K562 (cell line): ENCODE measurements around the gene CLSTN2. TPM values are rescaled to one million over a fixed set of nuclear protein-coding genes. Genes with fewer than 3 reads are reported as not detected.

Source experiments
- ATAC-seq: fragments of 200-7000 bp; cut with Tn5 transposase; 3 replicates; pipeline ENCODE4 v1.9.1; 2020; ENCODE audit warnings: moderate library complexity
- BruUV-seq: library from RNA; stranded (reverse); fragments of 400-500 nt; replicated peaks from 2 replicates; lab custom pipeline; 2021; lab: Mats Ljungman, UMichigan
- CTCF ChIA-PET: fragments of 300-600 bp; formaldehyde crosslinking; extraction: SDS; loops from one replicate; lab custom pipeline; 2021; ENCODE audit warnings: low intra/inter-chr PET ratio; lab: Yijun Ruan, JAX
- POLR2A ChIA-PET: fragments of 300-600, 350-650 bp; sonication (Branson Sonifier 250); formaldehyde crosslinking; extraction: SDS; loops from one replicate; lab custom pipeline; 2021; ENCODE audit warnings: antibody characterized with exemption, inconsistent platforms; lab: Yijun Ruan, JAX
- DNase-seq, 4 experiments: peaks; one replicate each; pipeline versions ENCODE4 v3.0.0 to v3.0.0-alpha.2; 2011 to 2018; ENCODE audit warnings: low spot score in 3 of 4, mixed read lengths in 3 of 4; ENCODE audit errors: extremely low read depth in 1 of 4
- FAIRE-seq: peaks from 2 replicates; lab custom pipeline; 2011; peaks lifted over from hg19 to GRCh38; lab: Jason Lieb, UNC
- H2AFZ ChIP-seq: 2 replicates; pipeline ENCODE4 v1.6.0; 2011; ENCODE audit warnings: low read depth, low read length, control low read depth, inconsistent platforms
- H3K27ac ChIP-seq: fragments of 200-600 bp; 3 replicates; pipeline ENCODE4 v1.8.0; 2011; ENCODE audit warnings: low read depth, mild to moderate bottlenecking, control low read depth, inconsistent platforms, low read length, moderate library complexity, mixed read lengths; ENCODE audit errors: extremely low read depth
- H3K27me3 ChIP-seq, 2 experiments: fragments of 300-600 bp in 1 of 2; 2 replicates in 1 of 2; 3 replicates in 1 of 2; pipeline versions ENCODE4 v1.6.0 to v1.8.0; 2011; ENCODE audit warnings: inconsistent platforms in 2 of 2, low read length in 2 of 2, mild to moderate bottlenecking in 1 of 2, mixed read lengths in 1 of 2, moderate library complexity in 1 of 2; ENCODE audit not compliant: control insufficient read depth in 2 of 2, insufficient read depth in 2 of 2
- H3K36me3 ChIP-seq: fragments of 300-600 bp; 3 replicates; pipeline ENCODE4 v1.8.0; 2011; ENCODE audit warnings: mild to moderate bottlenecking, low read length, inconsistent platforms; ENCODE audit not compliant: control insufficient read depth, insufficient read depth
- H3K4me1 ChIP-seq, 2 experiments: fragments of 200-600 bp in 1 of 2; replicated peaks in 1 of 2; 2 replicates in 1 of 2; 3 replicates in 1 of 2; pipeline versions ENCODE4 v1.5.1 to v1.8.0; 2011; ENCODE audit warnings: inconsistent platforms in 2 of 2, low read length in 2 of 2, mild to moderate bottlenecking in 1 of 2, mixed read lengths in 1 of 2, moderate library complexity in 1 of 2; ENCODE audit not compliant: control insufficient read depth in 2 of 2, insufficient read depth in 2 of 2
- H3K4me2 ChIP-seq: 2 replicates; pipeline ENCODE4 v1.6.1; 2011; ENCODE audit warnings: low read length, control low read depth, inconsistent platforms, mixed read lengths; ENCODE audit not compliant: insufficient read depth
- H3K4me3 ChIP-seq: fragments of 200-600 bp; sonication (generic), shearing (Covaris generic); 2 replicates; pipeline ENCODE4 v1.5.1; 2016; ENCODE audit warnings: control low read depth, inconsistent platforms
- H3K79me2 ChIP-seq: fragments of 200-600 bp; 3 replicates; pipeline ENCODE4 v1.8.0; 2011; ENCODE audit warnings: low read length, inconsistent platforms; ENCODE audit not compliant: control insufficient read depth, insufficient read depth
- H3K9ac ChIP-seq, 2 experiments: 2 replicates each; pipeline versions ENCODE4 v1.6.0 to v1.6.1; 2011; ENCODE audit warnings: low read depth in 2 of 2, low read length in 2 of 2, control low read depth in 1 of 2, inconsistent platforms in 1 of 2, mild to moderate bottlenecking in 1 of 2, mixed read lengths in 1 of 2; ENCODE audit not compliant: insufficient read depth in 1 of 2
- H3K9me1 ChIP-seq: one replicate; pipeline ENCODE4 v1.6.0; 2011; ENCODE audit warnings: inconsistent platforms, mild to moderate bottlenecking, low read length, moderate library complexity; ENCODE audit not compliant: control insufficient read depth, insufficient read depth
- H3K9me3 ChIP-seq: replicated peaks from 2 replicates; pipeline ENCODE4 v1.5.1; 2011; ENCODE audit warnings: low read depth, low read length, inconsistent platforms; ENCODE audit not compliant: control insufficient read depth, insufficient read depth
- H4K20me1 ChIP-seq: replicated peaks from 2 replicates; pipeline ENCODE4 v1.6.1; 2011; ENCODE audit warnings: low read length, inconsistent platforms, mixed read lengths; ENCODE audit not compliant: control insufficient read depth, insufficient read depth
- ATF7 ChIP-seq: fragments of 450-650 bp; IDR thresholded peaks from 2 replicates; pipeline ENCODE4 v1.7.1; 2014; ENCODE audit warnings: mild to moderate bottlenecking, moderate library complexity
- MCM2 ChIP-seq: fragments of 450-650 bp; IDR thresholded peaks from 2 replicates; pipeline ENCODE4 v1.6.1; 2017; ENCODE audit warnings: low read depth, mild to moderate bottlenecking
- MED1 ChIP-seq: sonication (generic); formaldehyde crosslinking; IDR thresholded peaks from 2 replicates; pipeline ENCODE4 v1.8.1; 2023; ENCODE audit warnings: missing genetic modification reagents, borderline replicate concordance
- MIER1 ChIP-seq: fragments of 450-650 bp; IDR thresholded peaks from 2 replicates; pipeline ENCODE4 v1.6.1; 2016; ENCODE audit warnings: antibody characterized with exemption, mild to moderate bottlenecking, low read depth
- NFATC3 ChIP-seq: fragments of 450-650 bp; IDR thresholded peaks from 2 replicates; pipeline ENCODE4 v1.6.1; 2017; ENCODE audit warnings: mild to moderate bottlenecking
- NR1H2 ChIP-seq: sonication (generic); formaldehyde crosslinking; IDR thresholded peaks from 2 replicates; pipeline ENCODE4 v1.4.0; 2020; ENCODE audit warnings: mild to moderate bottlenecking, missing genetic modification reagents
- PHTF2 ChIP-seq: fragments of 250-450 bp; sonication (Bioruptor Pico); IDR thresholded peaks from 2 replicates; pipeline ENCODE4 v1.5.0; 2021; ENCODE audit warnings: mild to moderate bottlenecking
- TEAD2 ChIP-seq: fragments of 450-650 bp; IDR thresholded peaks from 2 replicates; pipeline ENCODE4 v1.6.1; 2016; ENCODE audit warnings: missing genetic modification characterization, control low read depth, missing compliant biosample characterization
- TGIF2 ChIP-seq: sonication (generic); formaldehyde crosslinking; IDR thresholded peaks from 2 replicates; pipeline ENCODE4 v1.8.1; 2022; ENCODE audit warnings: mild to moderate bottlenecking, missing genetic modification reagents, moderate library complexity
- ZC3H8 ChIP-seq: fragments of 450-650 bp; IDR thresholded peaks from 2 replicates; pipeline ENCODE4 v1.6.1; 2017
- WGBS: fragments of 100-300 bp; shearing (Covaris generic); methylation state at CpG from one replicate; pipeline ENCODE4 v1.1.6; 2016; ENCODE audit warnings: low coverage, mixed read lengths; ENCODE audit not compliant: insufficient coverage; ENCODE audit errors: missing lambda C conversion rate; 5-methylcytosine and 5-hydroxymethylcytosine counted together
- in situ Hi-C: fragments of 300-500 bp; cut with MboI; formaldehyde crosslinking; loops from 4 replicates; pipeline ENCODE4 v1.15.0; 2018; ENCODE audit warnings: inconsistent platforms, mixed read lengths
- intact Hi-C: fragments of 100-400 bp; cut with micrococcal nuclease; formaldehyde crosslinking; loops from 2 replicates; pipeline ENCODE4 v1.14.2; 2022
- polyA plus RNA-seq, 8 experiments: library from polyadenylated mRNA; depleted of rRNA in 4 of 8; stranded (reverse) in 5 of 8; unstranded in 3 of 8; fragments of >200 nt; fragmentation: Nextera tagmentation in 2 of 8; fragmentation: Illumina TruSeq in 1 of 8; extraction: Ambion mirVana in 2 of 8; extraction: Trizol in 1 of 8; gene quantifications; 2 replicates each; pipeline versions ENCODE4 v1.2.1 to v1.2.3, GENCODE V29; 2011 to 2014; ENCODE audit warnings: inconsistent platforms in 1 of 8, missing spikeins in 1 of 8
- total RNA-seq, 7 experiments: library from RNA; depleted of rRNA in 6 of 7; stranded (reverse); fragments of >200 nt in 6 of 7; fragmentation: Illumina TruSeq in 2 of 7; extraction: Trizol in 2 of 7; gene quantifications; 2 replicates each; pipeline versions ENCODE4 v1.2.1 to v1.2.3, GENCODE V29; 2011 to 2021; ENCODE audit warnings: low replicate concordance in 1 of 7

The CLSTN2 gene
- total and polyA plus RNA-seq, 9 of the 15 experiments (the other 6 are each of a cell fraction or from before 2014, with no cell fraction given): 0.02 to 0.04 (median 0.04) TPM; not detected in 6

DNA sequence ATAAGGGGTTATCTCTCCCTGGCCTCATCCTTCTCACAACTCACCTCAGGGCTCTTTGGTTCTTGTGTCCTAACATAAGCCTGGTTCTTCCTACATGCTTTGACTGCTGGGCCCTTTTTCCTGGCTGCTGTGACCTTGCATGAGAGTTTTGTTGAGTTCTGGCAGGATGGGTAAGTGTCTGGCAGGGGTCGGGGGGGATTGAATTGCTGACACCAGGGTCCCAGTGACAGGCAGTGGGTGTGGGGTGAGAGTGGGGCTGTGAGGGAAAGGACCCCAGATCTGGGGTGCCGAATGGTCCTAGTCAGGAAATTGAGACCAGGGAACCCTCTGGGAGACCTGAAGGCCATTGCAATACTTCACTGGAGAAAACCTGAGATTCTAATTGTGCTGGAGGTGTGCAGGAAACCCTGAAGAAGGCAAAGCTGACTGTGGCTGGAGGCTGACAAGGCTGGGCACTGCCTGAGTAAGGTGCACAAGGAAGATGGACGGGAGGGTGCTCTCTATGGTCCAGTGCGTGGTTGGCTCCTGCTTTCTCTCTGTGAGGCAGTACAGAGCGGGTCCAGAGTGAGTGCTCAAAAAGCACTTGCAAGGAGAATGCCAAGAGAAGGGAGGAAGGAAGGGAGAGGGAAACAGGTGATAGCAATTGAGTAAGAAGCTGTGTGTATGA, 76.8 kb downstream of the CLSTN2 start (continued):
- TF ChIP-seq MCM2 (no peak), MED1 (CRISPR knock-in tag) (no peak), TGIF2 (no peak)

- DNase-seq (no peak), FAIRE-seq (no peak), ATAC-seq (no peak)
- POLR2A ChIA-PET: no interaction called here
- no peak overlapping the region for H3K4me3 ChIP-seq
- H4K20me1 ChIP-seq: no peaks in the 10 kb centered on the region
- H3K27me3 ChIP-seq: peaks cover 0 to 9% of the 10 kb centered on the region in 2 experiments; a peak in 2 of 5 replicates
- no peaks in the 10 kb centered on the region for H3K79me2 ChIP-seq
- no peak overlapping the region for H3K27ac ChIP-seq
- H3K9me1 ChIP-seq: no peaks in the 10 kb centered on the region
- CTCF ChIA-PET: no interaction called here
- H3K4me2 ChIP-seq: no peak overlapping the region
- WGBS: 0% methylated on average over 5 of the region's 5 CpGs
- in situ Hi-C loops (no loop called here), intact Hi-C loops (no loop called here)
- TF ChIP-seq NFATC3 (no peak), PHTF2 (no peak), TEAD2 (tag) (no peak), ATF7 (no peak), MIER1 (no peak), ZC3H8 (no peak), NR1H2 (CRISPR knock-in tag) (no peak)
- H3K4me1 ChIP-seq: no peaks in the 10 kb centered on the region
- H3K9me3 ChIP-seq: no peaks in the 10 kb centered on the region
- no TSS peak for BruUV-seq
- no peak overlapping the region for H2AFZ ChIP-seq
- no peak overlapping the region for H3K9ac ChIP-seq
- no peaks in the 10 kb centered on the region for H3K36me3 ChIP-seq
Measured at GRCh38 chr3:140013220-140013619, 78.2 kb downstream of the CLSTN2 start.
